ENCODE results near the gene TAS1R3. TPM values are rescaled to one million over a fixed set of nuclear protein-coding genes. Genes with fewer than 3 reads are reported as not detected.

TAS1R3 gene
- total RNA-seq, 1 donor from 2014 or later: 1.1 TPM

DNA sequence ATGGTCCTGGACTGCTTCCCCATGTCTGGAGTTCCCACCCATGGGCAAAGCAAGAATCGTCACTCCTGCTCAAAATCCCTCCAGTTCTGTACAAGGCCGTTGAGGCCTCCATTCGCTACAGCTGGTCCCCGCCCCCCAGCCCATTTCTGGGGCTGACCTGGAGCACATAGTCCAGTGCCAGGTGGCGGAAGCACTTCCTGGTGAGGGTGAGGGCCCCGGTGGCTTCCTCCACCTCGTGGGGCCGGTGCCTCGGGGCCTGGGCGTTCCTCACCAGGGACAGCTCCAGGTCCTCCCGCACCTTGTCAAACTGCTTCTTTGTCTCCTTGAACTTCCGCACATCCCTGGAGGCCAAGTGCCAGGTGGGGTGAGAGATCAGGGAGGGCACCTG is 30.7 kb upstream of the TAS1R3 start:
- TF ChIP-seq, protein P1, sequence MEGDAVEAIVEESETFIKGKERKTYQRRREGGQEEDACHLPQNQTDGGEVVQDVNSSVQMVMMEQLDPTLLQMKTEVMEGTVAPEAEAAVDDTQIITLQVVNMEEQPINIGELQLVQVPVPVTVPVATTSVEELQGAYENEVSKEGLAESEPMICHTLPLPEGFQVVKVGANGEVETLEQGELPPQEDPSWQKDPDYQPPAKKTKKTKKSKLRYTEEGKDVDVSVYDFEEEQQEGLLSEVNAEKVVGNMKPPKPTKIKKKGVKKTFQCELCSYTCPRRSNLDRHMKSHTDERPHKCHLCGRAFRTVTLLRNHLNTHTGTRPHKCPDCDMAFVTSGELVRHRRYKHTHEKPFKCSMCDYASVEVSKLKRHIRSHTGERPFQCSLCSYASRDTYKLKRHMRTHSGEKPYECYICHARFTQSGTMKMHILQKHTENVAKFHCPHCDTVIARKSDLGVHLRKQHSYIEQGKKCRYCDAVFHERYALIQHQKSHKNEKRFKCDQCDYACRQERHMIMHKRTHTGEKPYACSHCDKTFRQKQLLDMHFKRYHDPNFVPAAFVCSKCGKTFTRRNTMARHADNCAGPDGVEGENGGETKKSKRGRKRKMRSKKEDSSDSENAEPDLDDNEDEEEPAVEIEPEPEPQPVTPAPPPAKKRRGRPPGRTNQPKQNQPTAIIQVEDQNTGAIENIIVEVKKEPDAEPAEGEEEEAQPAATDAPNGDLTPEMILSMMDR (IDR thresholded peaks at IDR 0.05; ENCODE audit: unreplicated experiment): no peak
- no peak overlapping the region for H3K27ac Mint-ChIP-seq
- H3K4me1 Mint-ChIP-seq (ENCODE audit: low read depth): peaks cover 1% of the 10 kb centered on the region
- no peaks in the 10 kb centered on the region for H3K9me3 Mint-ChIP-seq (ENCODE audit: low read depth)
- no peak overlapping the region for H3K4me3 Mint-ChIP-seq (ENCODE audit: low read depth)
- H3K27me3 Mint-ChIP-seq: no peaks in the 10 kb centered on the region
- no peaks in the 10 kb centered on the region for H3K36me3 Mint-ChIP-seq (ENCODE audit: insufficient read depth)
- DNase-seq (ENCODE audit: low spot score, unreplicated experiment): no peak

DNA sequence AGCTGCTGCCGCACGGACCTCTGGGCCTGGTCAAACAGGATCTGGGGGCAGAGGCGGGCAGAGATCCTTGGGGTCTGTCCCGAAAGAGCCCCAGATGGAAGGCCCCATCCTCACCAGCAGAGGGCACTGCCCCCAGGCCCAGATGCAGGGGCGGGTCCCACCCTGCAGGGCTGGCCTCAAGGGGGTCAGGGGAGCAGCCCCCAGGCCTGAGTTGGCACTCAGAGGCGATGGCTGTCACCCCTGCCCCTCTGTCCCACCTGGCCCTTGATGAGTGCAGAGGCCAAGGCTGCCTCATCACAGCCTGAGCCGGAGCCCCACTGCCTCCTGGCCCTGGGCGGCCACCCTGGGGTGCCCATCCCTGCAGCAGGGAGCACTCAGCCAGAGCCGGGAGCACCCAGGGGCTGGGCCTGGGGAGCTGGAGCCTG is 29.1 kb upstream of the TAS1R3 start:
- no peak for DNase-seq (ENCODE audit: low spot score, unreplicated experiment)
- TF ChIP-seq, protein P1 (IDR thresholded peaks at IDR 0.05; ENCODE audit: unreplicated experiment): peak; percentile 56
- no peak overlapping the region for H3K27ac Mint-ChIP-seq

DNA sequence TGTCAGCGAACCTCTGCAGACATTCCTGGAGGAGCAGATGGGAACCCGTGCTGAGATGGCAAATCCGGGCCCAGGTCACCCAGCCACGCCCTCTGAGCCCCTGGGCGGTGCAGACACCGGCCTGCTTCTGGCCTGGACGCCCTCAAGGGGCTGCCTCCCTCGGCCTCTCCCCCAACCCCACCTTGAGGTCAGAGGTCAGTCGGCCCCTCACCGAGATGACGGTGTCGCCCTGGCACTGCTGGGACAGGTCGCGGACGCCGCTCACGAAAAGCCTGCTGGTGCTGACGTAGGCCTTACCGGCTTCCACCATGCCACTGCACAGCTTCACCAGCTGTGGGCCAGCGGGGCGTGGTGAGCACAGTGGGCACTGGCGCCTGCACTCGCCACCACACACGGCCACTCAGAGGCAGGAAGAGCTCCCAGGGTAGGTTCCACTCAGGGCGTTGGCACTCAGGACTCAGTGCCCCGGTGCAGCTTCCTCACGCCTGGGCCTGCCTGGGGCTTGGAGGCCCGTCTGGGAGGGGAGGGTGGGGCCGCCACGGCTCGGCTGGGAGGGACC is 28.1 kb upstream of the TAS1R3 start:
- no peak for DNase-seq (ENCODE audit: low spot score, unreplicated experiment)
- no peaks in the 10 kb centered on the region for H3K9me3 Mint-ChIP-seq (ENCODE audit: low read depth)
- H3K36me3 Mint-ChIP-seq (ENCODE audit: insufficient read depth): no peaks in the 10 kb centered on the region
- peaks cover 14% of the 10 kb centered on the region for H3K4me1 Mint-ChIP-seq (ENCODE audit: low read depth)
- H3K27ac Mint-ChIP-seq: no peak overlapping the region
- TF ChIP-seq, protein P1 (IDR thresholded peaks at IDR 0.05; ENCODE audit: unreplicated experiment): no peak
- H3K4me3 Mint-ChIP-seq (ENCODE audit: low read depth): no peak overlapping the region
- H3K27me3 Mint-ChIP-seq: no peaks in the 10 kb centered on the region

More for the DNA sequence above, 29.1 kb upstream of the TAS1R3 start:
- H3K4me1 Mint-ChIP-seq (ENCODE audit: low read depth): peaks cover 12% of the 10 kb centered on the region
- no peak overlapping the region for H3K4me3 Mint-ChIP-seq (ENCODE audit: low read depth)
- no peaks in the 10 kb centered on the region for H3K36me3 Mint-ChIP-seq (ENCODE audit: insufficient read depth)
- no peaks in the 10 kb centered on the region for H3K27me3 Mint-ChIP-seq
- H3K9me3 Mint-ChIP-seq (ENCODE audit: low read depth): no peaks in the 10 kb centered on the region

DNA sequence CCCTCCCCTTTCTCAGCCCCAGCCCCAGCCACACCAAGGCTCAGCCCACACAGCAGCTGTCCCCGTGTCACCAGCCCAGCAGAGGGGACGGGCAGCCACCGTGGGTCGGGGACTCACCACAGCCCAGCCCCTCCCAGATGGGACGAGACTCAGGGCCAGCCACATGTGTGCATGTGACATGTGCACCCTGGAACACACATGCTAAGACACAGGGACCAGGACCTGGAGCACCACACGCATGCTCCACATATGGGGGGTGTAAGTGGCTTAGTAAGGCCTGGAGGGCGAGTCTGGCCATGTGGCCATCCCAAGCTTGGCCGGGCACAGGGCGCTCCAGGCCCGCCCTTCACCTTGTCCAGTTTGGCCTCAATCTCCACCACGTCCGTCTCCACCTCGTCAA is 27.3 kb upstream of the TAS1R3 start:
- TF ChIP-seq, protein P1 (IDR thresholded peaks at IDR 0.05; ENCODE audit: unreplicated experiment): no peak

DNA sequence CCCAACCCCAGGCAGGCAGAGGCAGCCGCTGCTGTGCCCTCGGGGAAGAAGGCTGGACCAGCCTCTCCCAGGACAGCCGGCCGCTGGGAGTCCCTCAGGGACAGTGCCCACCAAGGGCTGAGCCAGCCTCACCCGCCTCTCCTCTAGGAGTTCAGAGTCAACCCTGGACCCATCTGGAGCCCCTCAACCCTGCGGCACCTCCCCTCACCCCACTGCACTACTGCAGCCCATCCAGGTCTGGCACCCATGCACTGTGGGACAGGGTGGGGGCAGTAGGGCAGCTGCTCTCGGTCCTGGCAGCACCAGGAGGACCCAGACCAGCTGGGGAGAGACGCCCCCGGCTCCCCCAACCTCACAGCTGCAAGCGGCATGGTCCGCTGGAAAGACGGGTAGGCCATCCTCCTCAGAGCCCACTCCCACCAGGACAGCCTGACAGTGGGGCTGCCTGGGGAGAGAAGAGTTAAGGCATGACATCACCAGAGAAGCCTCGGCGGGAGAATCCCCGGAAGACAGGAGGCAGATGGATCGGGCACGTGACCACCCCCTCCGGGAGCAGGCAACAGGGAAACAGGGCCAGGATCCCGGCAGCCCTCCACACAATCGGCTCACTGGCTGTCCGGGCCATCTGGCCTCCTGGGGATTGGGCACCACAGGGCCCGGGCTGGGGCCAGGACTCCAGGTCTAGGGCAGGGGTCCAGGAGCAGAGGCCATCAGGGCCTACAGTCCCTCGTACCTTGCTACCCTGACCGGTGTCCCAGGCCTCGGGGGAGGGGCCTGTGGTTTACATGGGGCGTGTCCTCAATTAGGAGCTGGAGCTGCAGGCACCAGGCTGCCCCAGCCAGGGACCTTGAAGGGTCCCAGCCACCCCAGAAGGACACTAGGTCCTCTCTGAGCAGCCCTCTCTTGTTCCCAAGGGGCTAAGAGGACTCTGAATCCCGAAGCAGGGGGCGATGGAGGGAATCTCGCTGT is 26.5 kb upstream of the TAS1R3 start:
- H3K27me3 Mint-ChIP-seq: no peaks in the 10 kb centered on the region
- DNase-seq (ENCODE audit: low spot score, unreplicated experiment): no peak
- H3K27ac Mint-ChIP-seq: peak overlapping the region; percentile 78
- TF ChIP-seq, protein P1 (IDR thresholded peaks at IDR 0.05; ENCODE audit: unreplicated experiment): no peak
- H3K4me1 Mint-ChIP-seq (ENCODE audit: low read depth): peaks cover 14% of the 10 kb centered on the region
- H3K36me3 Mint-ChIP-seq (ENCODE audit: insufficient read depth): no peaks in the 10 kb centered on the region
- H3K4me3 Mint-ChIP-seq (ENCODE audit: low read depth): peak overlapping the region; percentile 42
- no peaks in the 10 kb centered on the region for H3K9me3 Mint-ChIP-seq (ENCODE audit: low read depth)

More for the DNA sequence above, 27.3 kb upstream of the TAS1R3 start:
- H3K27me3 Mint-ChIP-seq: no peaks in the 10 kb centered on the region
- no peak for DNase-seq (ENCODE audit: low spot score, unreplicated experiment)
- H3K4me1 Mint-ChIP-seq (ENCODE audit: low read depth): peaks cover 14% of the 10 kb centered on the region
- H3K4me3 Mint-ChIP-seq (ENCODE audit: low read depth): no peak overlapping the region
- no peaks in the 10 kb centered on the region for H3K36me3 Mint-ChIP-seq (ENCODE audit: insufficient read depth)
- no peaks in the 10 kb centered on the region for H3K9me3 Mint-ChIP-seq (ENCODE audit: low read depth)
- no peak overlapping the region for H3K27ac Mint-ChIP-seq
